GM18861 (cell line): Measurements from ENCODE around the gene APP.

Source experiments
- ATAC-seq: cut with Tn5 transposase; IDR thresholded peaks from one replicate; pipeline ENCODE4 v1.9.1; 2021; ENCODE audit not compliant: unreplicated experiment

Gene APP

GRCh38 chr21:26127918-26128317 lies 42.7 kb downstream of the APP start:
- ATAC-seq = no peak

- no peak for ATAC-seq
These were observed 43.3 kb downstream of the APP start for GRCh38 chr21:26127073-26127814.

GRCh38 chr21:26126168-26126553 lies 44.4 kb downstream of the APP start:
- no peak for ATAC-seq

GRCh38 chr21:26125433-26126167 lies 45.0 kb downstream of the APP start:
- ATAC-seq = no peak

- ATAC-seq = no peak
These were observed 45.7 kb downstream of the APP start for GRCh38 chr21:26124896-26125295.

GRCh38 chr21:26124421-26124833 lies 46.1 kb downstream of the APP start:
- ATAC-seq = no peak

GRCh38 chr21:26123012-26123411 lies 47.6 kb downstream of the APP start:
- ATAC-seq = no peak

- ATAC-seq = no peak
These were observed 49.7 kb downstream of the APP start for GRCh38 chr21:26120828-26121227.

GRCh38 chr21:26119906-26120305 lies 50.7 kb downstream of the APP start:
- no peak for ATAC-seq

GRCh38 chr21:26118938-26119540 lies 51.5 kb downstream of the APP start:
- ATAC-seq = no peak

GRCh38 chr21:26117972-26118367 lies 52.6 kb downstream of the APP start:
- ATAC-seq = no peak

GRCh38 chr21:26117324-26117971 lies 53.1 kb downstream of the APP start:
- no peak for ATAC-seq

- no peak for ATAC-seq
These were observed 54.0 kb downstream of the APP start for GRCh38 chr21:26116456-26117011.

- ATAC-seq = no peak
These were observed 54.7 kb downstream of the APP start for GRCh38 chr21:26115899-26116298.

GRCh38 chr21:26115305-26115704 lies 55.3 kb downstream of the APP start:
- ATAC-seq = no peak

- ATAC-seq = no peak
These were observed 57.6 kb downstream of the APP start for GRCh38 chr21:26112975-26113374.

GRCh38 chr21:26112127-26112742 lies 58.3 kb downstream of the APP start:
- ATAC-seq = no peak

- no peak for ATAC-seq
These were observed 59.9 kb downstream of the APP start for GRCh38 chr21:26110715-26111114.

- ATAC-seq = no peak
These were observed 63.1 kb downstream of the APP start for GRCh38 chr21:26107429-26107828.

GRCh38 chr21:26106562-26106961 lies 64.0 kb downstream of the APP start:
- no peak for ATAC-seq

GRCh38 chr21:26105819-26106218 lies 64.8 kb downstream of the APP start:
- no peak for ATAC-seq
